Stimulated activated CD4-positive, alpha-beta T cell treated with anti-CD3 and anti-CD28 coated beads, Interleukin-4, amount 100 ng/mL, for 48 hours (primary cell): ENCODE measurements around the gene HMGCS2.
A peak's percentile ranks its signal among the peaks of the same experiment; 100 is the strongest.

Experiments used
- DNase-seq, 2 donors: peaks; one replicate each; pipeline ENCODE4 v3.0.0-alpha.2; 2020; ENCODE audit warnings: low read depth in 2 of 2

Gene HMGCS2

GRCh38 chr1:119762953-119763352 is 5.8 kb downstream of the HMGCS2 start:
- no peak for DNase-seq

GRCh38 chr1:119762409-119762808 is 6.3 kb downstream of the HMGCS2 start:
- DNase-seq: no peak

- DNase-seq: no peak
These were observed 10.1 kb downstream of the HMGCS2 start for GRCh38 chr1:119758584-119758983.

GRCh38 chr1:119752592-119752991 is 16.1 kb downstream of the HMGCS2 start:
- no peak for DNase-seq

DNA sequence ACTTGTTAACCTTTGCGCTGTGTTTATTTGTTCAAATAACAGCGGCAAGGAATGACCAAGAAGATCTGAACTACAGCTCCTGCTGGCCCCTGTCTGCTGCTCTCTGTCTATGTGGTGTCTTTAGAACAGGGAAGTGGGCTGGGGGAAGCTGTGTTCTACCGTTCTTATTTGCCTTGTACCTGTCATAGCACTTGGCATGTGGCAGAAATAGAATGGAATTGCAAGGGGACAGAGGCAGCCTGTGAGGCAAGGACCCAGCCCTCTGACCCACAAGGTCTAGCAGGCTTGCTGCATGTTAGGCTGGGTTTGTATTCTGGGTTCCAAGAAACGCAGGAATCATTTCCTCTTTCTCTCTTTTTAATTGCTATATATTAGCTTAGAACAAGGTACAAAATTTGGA is 20.7 kb downstream of the HMGCS2 start:
- DNase-seq: no peak

DNA sequence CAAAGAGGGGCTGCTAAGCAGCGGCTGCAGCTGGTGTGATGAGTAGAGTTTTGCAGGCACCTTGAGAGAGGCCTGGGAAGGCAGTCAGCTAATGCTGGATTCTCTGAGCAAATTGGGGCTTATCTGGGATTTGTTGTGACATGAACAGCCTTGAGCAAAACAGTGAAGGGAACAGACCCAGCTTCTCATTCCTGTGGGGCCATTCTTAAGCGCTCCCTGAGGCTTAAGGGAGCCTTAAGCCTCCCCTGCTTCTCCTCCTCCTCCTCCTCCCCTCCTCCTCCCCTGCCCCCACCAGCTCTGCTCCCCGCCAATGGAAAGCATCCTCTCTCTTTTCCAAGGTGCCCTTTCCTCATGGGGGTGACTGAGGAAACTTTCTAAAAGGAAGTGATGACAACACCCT is 21.3 kb downstream of the HMGCS2 start:
- DNase-seq: no peak

GRCh38 chr1:119745034-119745433 is 23.7 kb downstream of the HMGCS2 start:
- no peak for DNase-seq

GRCh38 chr1:119744598-119744942 is 24.1 kb downstream of the HMGCS2 start:
- no peak for DNase-seq

GRCh38 chr1:119743776-119744597 is 24.7 kb downstream of the HMGCS2 start:
- peak; percentile 21 to 43 for DNase-seq

- no peak for DNase-seq
These were observed 25.4 kb downstream of the HMGCS2 start for GRCh38 chr1:119743308-119743707.

GRCh38 chr1:119742677-119743076 is 26.0 kb downstream of the HMGCS2 start:
- DNase-seq: no peak

DNA sequence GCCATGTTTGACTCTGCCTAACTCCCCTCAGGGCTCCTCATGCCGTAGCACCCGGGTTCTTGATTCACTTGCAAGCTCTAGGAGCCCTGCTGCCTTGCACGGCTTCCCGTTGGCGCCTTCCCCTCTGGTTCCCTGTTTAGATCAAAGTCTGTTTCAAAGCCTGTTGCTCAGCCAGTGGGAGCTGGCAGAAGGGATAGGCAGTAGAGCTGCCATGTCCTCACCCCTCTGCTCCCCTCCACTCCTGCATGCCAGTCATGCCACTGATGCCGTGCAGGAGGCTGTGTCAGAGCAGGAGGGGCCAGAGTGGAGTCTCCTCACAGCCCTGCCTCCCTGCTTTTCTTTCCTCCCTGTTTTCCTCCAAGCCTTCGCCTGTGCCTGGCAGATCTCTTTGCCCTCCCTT is 26.5 kb downstream of the HMGCS2 start:
- DNase-seq: no peak

- DNase-seq: no peak
These were observed 27.6 kb downstream of the HMGCS2 start for GRCh38 chr1:119740896-119741780.

DNA sequence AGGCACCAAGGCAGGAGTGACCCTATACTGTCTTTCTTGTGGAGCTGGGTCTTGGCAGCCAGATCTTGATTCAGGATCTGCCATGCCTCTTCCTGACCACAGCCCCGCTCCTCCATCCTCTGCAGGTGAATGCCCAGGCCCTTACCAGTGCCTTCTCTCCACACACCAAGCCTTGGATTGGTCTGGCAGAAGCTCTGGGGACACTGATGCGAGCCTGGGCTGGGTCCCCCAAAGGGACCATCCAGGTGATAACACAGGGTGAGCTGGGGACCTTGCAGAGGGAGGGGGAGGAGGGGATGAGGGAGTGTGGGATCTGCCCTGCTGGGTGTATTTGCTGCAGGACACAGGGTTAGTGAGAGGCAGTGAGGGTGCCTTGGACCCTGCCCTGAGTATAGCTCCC is 28.4 kb downstream of the HMGCS2 start:
- DNase-seq: no peak

DNA sequence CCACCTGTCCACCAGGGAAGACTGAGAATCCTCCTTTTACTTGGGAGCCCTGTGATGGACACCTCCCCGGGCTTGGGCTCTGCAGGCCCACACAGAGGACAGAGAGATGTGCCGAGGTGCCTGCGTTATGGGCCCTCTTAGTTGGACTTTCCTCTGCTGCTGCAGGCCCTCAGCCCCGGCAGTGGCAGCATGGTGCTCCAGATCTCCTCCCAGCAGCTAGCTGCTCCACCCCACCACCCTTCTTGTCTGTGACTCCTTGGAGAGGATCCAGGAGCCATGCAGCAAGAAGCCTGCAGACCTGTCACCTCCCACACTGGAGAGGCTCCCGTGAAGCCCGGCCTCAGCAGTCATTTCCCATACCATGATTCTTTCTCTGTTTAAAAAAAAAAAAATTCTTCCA is 29.6 kb downstream of the HMGCS2 start:
- no peak for DNase-seq

GRCh38 chr1:119738100-119738720 is 30.5 kb downstream of the HMGCS2 start:
- DNase-seq: no peak

DNA sequence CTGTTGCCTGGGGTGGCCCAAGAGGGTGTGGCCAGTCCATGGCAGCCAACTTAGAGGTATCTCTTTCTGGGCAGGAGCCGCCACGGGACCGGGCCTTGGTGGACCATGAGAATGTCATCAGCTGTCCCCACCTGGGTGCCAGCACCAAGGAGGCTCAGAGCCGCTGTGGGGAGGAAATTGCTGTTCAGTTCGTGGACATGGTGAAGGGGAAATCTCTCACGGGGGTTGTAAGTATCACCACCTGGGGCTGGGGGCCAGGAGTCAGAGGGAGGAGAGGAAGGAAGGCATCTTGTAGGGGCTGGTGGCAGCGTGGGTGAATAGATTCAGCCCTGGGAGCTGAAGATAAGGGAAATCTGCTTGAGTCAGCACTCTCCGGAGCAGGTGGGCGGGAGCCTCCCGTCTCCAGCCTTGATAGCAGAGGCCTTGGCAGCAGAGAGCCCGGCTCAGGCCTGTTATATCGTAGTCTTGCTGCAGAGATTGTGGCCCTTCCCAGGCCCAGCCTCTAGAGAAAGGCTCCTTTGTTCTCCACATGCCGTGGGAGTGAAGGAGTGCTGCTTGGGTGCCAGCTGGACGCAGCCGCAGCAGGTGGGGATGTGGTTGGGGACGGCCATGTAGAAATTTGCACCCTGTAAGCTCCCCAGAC is 31.5 kb downstream of the HMGCS2 start:
- DNase-seq: no peak

- DNase-seq: no peak
These were observed 32.1 kb downstream of the HMGCS2 start for GRCh38 chr1:119736649-119737039.

GRCh38 chr1:119735217-119735616 is 33.5 kb downstream of the HMGCS2 start:
- DNase-seq: no peak

GRCh38 chr1:119733754-119734153 is 35.0 kb downstream of the HMGCS2 start:
- no peak for DNase-seq

DNA sequence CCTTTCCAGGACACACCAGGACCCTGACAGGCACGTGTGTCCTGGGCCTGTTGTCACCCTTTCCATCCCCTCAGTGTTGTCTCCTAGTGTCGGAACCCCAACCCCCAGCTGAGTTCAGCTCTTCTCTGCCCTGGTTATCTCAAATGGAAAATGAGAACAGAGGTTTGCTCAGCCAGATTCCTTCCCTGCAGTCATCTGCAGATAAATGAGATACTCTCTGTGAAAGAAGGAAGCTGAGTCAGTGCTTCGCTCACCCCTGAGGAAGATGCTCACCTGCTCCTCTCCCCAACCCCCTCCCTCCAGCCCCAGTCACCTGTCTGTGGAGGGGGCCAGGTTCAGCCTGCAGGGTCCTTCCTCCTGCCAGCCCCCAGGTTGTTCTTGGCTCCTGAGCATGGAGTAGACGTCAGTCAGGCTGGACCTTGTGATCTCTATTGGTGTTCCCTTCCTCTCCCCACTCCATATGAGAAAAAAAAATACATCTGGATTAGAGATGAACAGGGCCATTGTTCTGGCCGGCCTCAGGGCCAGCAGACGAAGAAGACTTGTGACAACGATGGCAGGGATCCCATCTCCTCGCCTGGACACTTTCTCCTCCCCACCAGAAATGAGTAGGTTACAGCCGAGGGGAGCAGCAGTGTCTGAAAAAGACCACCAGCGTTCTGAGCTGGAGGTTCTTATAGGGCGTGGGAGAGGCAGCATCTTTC is 36.1 kb downstream of the HMGCS2 start:
- DNase-seq: no peak
